ENCODE data around the gene ULK3. TPM values are rescaled to one million over a fixed set of nuclear protein-coding genes. Genes with fewer than 3 reads are reported as not detected.

The ULK3 gene
- total and polyA plus RNA-seq, 11 donors = 22.6 to 39.3 (median 29.3) TPM

DNA sequence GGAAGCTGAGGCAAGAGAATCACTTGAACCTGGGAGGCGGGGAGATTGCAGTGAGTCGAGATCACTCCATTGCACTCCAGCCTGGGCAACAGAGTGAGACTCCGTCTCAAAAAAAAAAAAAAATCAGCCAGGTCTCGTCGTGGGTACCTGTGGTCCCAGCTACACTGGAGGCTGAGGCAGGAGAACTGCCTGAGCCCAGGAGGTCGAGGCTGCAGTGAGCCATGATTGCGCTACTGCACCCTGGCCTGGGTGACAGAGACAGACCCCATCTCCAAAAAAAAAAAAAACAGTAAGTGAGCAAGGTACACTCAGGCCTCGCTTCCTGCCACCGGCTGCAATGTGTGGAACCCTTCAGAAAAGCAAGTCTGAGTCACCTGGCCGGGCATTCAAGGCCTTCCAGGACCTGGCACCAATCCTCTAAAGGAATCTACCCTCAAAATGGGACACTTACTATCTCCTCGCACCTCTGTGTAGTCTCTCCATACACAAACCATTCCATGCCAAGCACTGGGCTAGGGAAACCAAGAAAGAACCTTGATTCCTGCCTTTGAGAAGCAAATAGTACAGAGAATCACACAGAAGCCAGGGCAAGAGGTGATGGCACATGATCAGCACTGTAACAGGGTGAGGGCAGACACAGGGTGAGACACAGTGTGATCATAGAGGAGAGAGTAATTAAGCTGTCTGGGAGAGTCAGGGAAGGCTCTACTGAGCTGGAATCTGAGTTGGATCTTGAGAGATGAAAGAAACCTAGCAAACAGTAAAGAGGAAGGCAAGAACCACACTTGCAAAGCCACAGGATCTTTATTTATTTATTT is 20.5 kb upstream of the ULK3 start:
- peak in 2 of 4 donors; percentile 50 to 55 for ATAC-seq
- DNase-seq = no peak
- TF ChIP-seq, protein P1, sequence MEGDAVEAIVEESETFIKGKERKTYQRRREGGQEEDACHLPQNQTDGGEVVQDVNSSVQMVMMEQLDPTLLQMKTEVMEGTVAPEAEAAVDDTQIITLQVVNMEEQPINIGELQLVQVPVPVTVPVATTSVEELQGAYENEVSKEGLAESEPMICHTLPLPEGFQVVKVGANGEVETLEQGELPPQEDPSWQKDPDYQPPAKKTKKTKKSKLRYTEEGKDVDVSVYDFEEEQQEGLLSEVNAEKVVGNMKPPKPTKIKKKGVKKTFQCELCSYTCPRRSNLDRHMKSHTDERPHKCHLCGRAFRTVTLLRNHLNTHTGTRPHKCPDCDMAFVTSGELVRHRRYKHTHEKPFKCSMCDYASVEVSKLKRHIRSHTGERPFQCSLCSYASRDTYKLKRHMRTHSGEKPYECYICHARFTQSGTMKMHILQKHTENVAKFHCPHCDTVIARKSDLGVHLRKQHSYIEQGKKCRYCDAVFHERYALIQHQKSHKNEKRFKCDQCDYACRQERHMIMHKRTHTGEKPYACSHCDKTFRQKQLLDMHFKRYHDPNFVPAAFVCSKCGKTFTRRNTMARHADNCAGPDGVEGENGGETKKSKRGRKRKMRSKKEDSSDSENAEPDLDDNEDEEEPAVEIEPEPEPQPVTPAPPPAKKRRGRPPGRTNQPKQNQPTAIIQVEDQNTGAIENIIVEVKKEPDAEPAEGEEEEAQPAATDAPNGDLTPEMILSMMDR (IDR thresholded peaks at IDR 0.05) = no peak
- no peak for TF ChIP-seq POLR2A (IDR thresholded peaks at IDR 0.05)

DNA sequence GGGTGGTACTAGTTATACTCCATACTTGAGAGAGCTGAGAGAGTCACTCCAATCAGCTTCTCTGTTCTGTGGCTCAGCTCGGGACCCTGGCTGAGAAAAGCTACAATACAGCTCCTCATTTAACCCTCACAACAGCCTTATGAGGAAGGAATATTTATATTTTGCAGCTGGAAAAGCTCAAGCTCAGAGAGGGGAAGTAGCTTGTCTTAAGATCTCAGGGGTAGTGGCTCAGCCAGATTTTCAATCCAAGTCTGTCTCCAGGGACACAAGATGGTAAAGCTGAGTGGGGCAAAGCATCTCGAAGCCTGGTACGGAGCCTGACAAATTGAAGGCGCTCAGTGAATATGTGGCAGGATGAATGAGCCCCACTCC is 15.4 kb upstream of the ULK3 start:
- H3K4me1 ChIP-seq = peaks cover 0 to 50% (median 30%) of the 10 kb centered on the region in 12 donors
- no peak for TF ChIP-seq POLR2A (IDR thresholded peaks at IDR 0.05)
- TF ChIP-seq, protein P1 (IDR thresholded peaks at IDR 0.05) = no peak
- no peak for DNase-seq
- no peak overlapping the region for H3K4me3 ChIP-seq
- peak overlapping the region in 1 of 12 donors; percentile 59 for H3K27ac ChIP-seq
- intact Hi-C loops (cut with DNase I) = loop anchor here in 1 of 10 donors (5.0 kb wide), 1 partner anchor 44 kb away; no protein-coding TSS in a partner anchor
- WGBS, 4 donors = 80 to 83% (median 81%) methylated on average over 4 of the region's 4 CpGs
- peaks cover 0 to 25% (median 9%) of the 10 kb centered on the region in 9 donors for H3K36me3 ChIP-seq
- H3K9me3 ChIP-seq = no peaks in the 10 kb centered on the region
- no peak for ATAC-seq
- no peaks in the 10 kb centered on the region for H3K27me3 ChIP-seq

More for the DNA sequence above, 20.5 kb upstream of the ULK3 start:
- H3K27ac ChIP-seq = peak overlapping the region in 1 of 12 donors; percentile 49
- H3K36me3 ChIP-seq = peaks cover 0 to 13% (median 0%) of the 10 kb centered on the region in 9 donors
- intact Hi-C loops (cut with DNase I) = no loop called here
- no peak overlapping the region for H3K4me3 ChIP-seq
- H3K9me3 ChIP-seq = no peaks in the 10 kb centered on the region
- H3K4me1 ChIP-seq = peaks cover 0 to 68% (median 34%) of the 10 kb centered on the region in 12 donors
- WGBS, 4 donors = 80 to 86% (median 81%) methylated on average over 11 of the region's 11 CpGs
- H3K27me3 ChIP-seq = no peaks in the 10 kb centered on the region

DNA sequence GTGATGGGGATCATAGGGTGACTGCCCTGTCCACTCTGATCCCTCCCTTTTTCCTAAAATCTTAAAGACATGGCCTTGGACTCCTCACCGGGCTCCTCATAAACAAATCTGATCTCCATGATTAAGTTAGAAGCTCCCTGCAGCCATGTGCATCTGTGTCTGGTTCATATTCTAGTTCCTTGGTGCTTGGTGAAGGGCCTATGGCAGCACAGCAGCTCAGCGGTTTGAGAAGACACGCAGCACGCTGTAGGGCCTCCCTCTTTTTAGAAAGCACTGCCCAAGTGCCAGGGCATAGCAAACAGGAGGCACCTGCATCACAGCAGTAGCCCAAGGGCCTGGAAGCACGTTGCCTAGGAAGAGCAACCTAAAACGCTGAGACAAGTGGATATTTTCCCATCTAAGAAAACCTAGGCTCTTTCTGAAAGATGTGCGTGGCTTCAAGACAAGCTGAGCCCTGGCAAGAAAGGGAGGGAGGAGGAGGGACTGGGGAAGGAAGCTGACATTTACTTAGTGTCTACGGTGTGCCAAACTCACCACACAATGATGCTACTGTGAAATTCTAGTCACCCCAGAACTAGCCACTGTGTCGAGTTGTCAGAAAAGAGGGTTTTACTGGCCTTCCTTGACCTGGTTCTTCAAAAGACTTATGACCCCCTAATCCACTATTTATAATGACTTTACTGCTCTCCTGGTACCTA is 14.9 kb upstream of the ULK3 start:
- TF ChIP-seq, protein P1 (IDR thresholded peaks at IDR 0.05) = no peak
- no peak for TF ChIP-seq POLR2A (IDR thresholded peaks at IDR 0.05)
- intact Hi-C loops (cut with DNase I) = loop anchor here in 1 of 10 donors (5.0 kb wide), 1 partner anchor 44 kb away; no protein-coding TSS in a partner anchor
- Histone ChIP-seq H3K27me3 (no peaks in the 10 kb centered on the region), H3K4me3 (no peak overlapping the region), H3K4me1 (peaks cover 0 to 46% (median 30%) of the 10 kb centered on the region in 12 donors), H3K36me3 (peaks cover 0 to 30% (median 14%) of the 10 kb centered on the region in 9 donors), H3K9me3 (no peaks in the 10 kb centered on the region), H3K27ac (peak overlapping the region in 1 of 12 donors; percentile 59)
- WGBS, 4 donors = 74 to 81% (median 77%) methylated on average over 9 of the region's 9 CpGs
- no peak for DNase-seq
- no peak for ATAC-seq

Data from heart left ventricle (tissue), 16 donors.